ENCODE measurements around the gene CREBL2. TPM values are rescaled to one million over a fixed set of nuclear protein-coding genes. Genes with fewer than 3 reads are reported as not detected.

Gene CREBL2
- total and polyA plus RNA-seq, 2 of the 13 experiments (the other 11 are each of a cell fraction or from before 2014, with no cell fraction given): 6.9 to 8.4 TPM

- POLR2A ChIA-PET: interaction anchor here (1.0 to 2.6 kb wide), 8 partner anchors 39 to 202 kb away, joined by 3 to 11 read pairs (median 4); partner anchors contain the start of gene CREBL2
- Histone ChIP-seq H3K79me2 (ENCODE audit: insufficient read depth, low read length) (peaks cover 46% of the 10 kb centered on the region), H3K4me2 (ENCODE audit: low read depth, low read length) (peak overlapping the region; percentile 85), H4K20me1 (ENCODE audit: insufficient read depth, low read length) (no peaks in the 10 kb centered on the region), H3K9me3 (ENCODE audit: low read length) (peaks cover 2% of the 10 kb centered on the region; the same call in 1 of the 2 replicates), H3K9ac (ENCODE audit: insufficient read depth, low read depth, low read length) (peak overlapping the region; percentile 99), H3K36me3 (replicated peaks in 1 of 2; ENCODE audit: control insufficient read depth in 1 of 2, insufficient read depth in 2 of 2, low read length in 2 of 2) (no peaks in the 10 kb centered on the region), H3K27me3 (ENCODE audit: control insufficient read depth in 1 of 2, insufficient read depth in 2 of 2, low read length in 2 of 2) (no peaks in the 10 kb centered on the region; a peak in 1 of 5 replicates), H2AFZ (ENCODE audit: low read length) (no peak overlapping the region), H3K4me3 (replicated peaks in 1 of 3; ENCODE audit: insufficient read depth in 1 of 3, low read depth in 2 of 3, low read length in 3 of 3) (peak overlapping the region; percentile 77 to 87 (median 79)), H3K4me1 (ENCODE audit: insufficient read depth, low read length) (peaks cover 35% of the 10 kb centered on the region), H3K27ac (ENCODE audit: extremely low read length, insufficient read depth, low read length) (peak overlapping the region; percentile 93)
- intact Hi-C loops (cut with micrococcal nuclease; ENCODE audit: unreplicated experiment) (loop anchor here (5.0 kb wide), 3 partner anchors 50 to 155 kb away; partner anchors contain the start of genes CDKN1B and CREBL2), in situ Hi-C loops (cut with HindIII; ENCODE audit: extremely low pct_ligation_motif_present, low pct_unique_long_range_greater_than_20kb) (no loop called here)
- peak; percentile 7 for ATAC-seq
- BruUV-seq (replicated peaks): no TSS peak
- under 1% methylated on average over 25 of the region's 45 CpGs for WGBS (ENCODE audit: low lambda C conversion rate)
- FAIRE-seq: no peak
- no peak for DNase-seq (ENCODE audit: low spot score)
- CTCF ChIA-PET (ENCODE audit: low intra/inter-chr PET ratio, low total read pairs): interaction anchor here (2.8 kb wide), 1 partner anchor 186 kb away, joined by 21 read pairs; no protein-coding TSS in a partner anchor
- no peak for TF ChIP-seq ZHX2 (IDR thresholded peaks at IDR 0.05; ENCODE audit: low read depth)
- TF ChIP-seq ZHX2 (CRISPR knock-in tag; IDR thresholded peaks at IDR 0.05; ENCODE audit: borderline replicate concordance): no peak
- no peak for TF ChIP-seq TMF1 (CRISPR knock-in tag; IDR thresholded peaks at IDR 0.05; ENCODE audit: low read depth)
- TF ChIP-seq YY1 (IDR thresholded peaks at IDR 0.05; ENCODE audit: insufficient read depth, insufficient replicate concordance, low read depth, low read length): no peak
- TF ChIP-seq IRF1 (CRISPR knock-in tag; IDR thresholded peaks at IDR 0.05; ENCODE audit: low read depth): no peak
- no peak for TF ChIP-seq ZNF766 (CRISPR knock-in tag; IDR thresholded peaks at IDR 0.05; ENCODE audit: borderline replicate concordance)
- TF ChIP-seq MIER2 (CRISPR knock-in tag; IDR thresholded peaks at IDR 0.05): no peak
- no peak for TF ChIP-seq ZNF614 (CRISPR knock-in tag; IDR thresholded peaks at IDR 0.05; ENCODE audit: borderline replicate concordance)
- no peak for TF ChIP-seq ZNF792 (CRISPR knock-in tag; IDR thresholded peaks at IDR 0.05)
- no peak for TF ChIP-seq ZBTB20 (CRISPR knock-in tag; IDR thresholded peaks at IDR 0.05; ENCODE audit: borderline replicate concordance, low read depth)
- TF ChIP-seq ZNF691 (CRISPR knock-in tag; IDR thresholded peaks at IDR 0.05; ENCODE audit: borderline replicate concordance, low read depth): no peak
- no peak for TF ChIP-seq E2F1 (CRISPR knock-in tag; IDR thresholded peaks at IDR 0.05)
- TF ChIP-seq RFXAP (CRISPR knock-in tag; IDR thresholded peaks at IDR 0.05; ENCODE audit: borderline replicate concordance): no peak
- no peak for TF ChIP-seq ISX (CRISPR knock-in tag; conservative IDR thresholded peaks at IDR 0.05)
- 0 out of 2 replicates have a peak, but pooled peaks have one; percentile 10 for TF ChIP-seq ZNF782 (CRISPR knock-in tag; IDR thresholded peaks at IDR 0.05; ENCODE audit: borderline replicate concordance)
- no peak for TF ChIP-seq RFX1 (IDR thresholded peaks at IDR 0.05)
- no peak for TF ChIP-seq ZNF776 (CRISPR knock-in tag; IDR thresholded peaks at IDR 0.05)
Measured at GRCh38 chr12:12562016-12562483, 49.6 kb upstream of the CREBL2 start.

Measured in HepG2 (cell line).